ENCODE measurements around the gene ZNF761.
"Not testable (repeated sequence)": the region's sequence is repeated elsewhere in the genome, so short reads cannot be mapped to it uniquely, and the experiment has no call there.

Gene ZNF761

GRCh38 chr19:53431399-53432087 lies at the start of gene ZNF761:
TSS of gene ZNF761 (plus strand) at chr19:53431984. CDS start at chr19:53447269, 15,285 bp downstream.
- DNase-seq = peak; percentile 96

DNA sequence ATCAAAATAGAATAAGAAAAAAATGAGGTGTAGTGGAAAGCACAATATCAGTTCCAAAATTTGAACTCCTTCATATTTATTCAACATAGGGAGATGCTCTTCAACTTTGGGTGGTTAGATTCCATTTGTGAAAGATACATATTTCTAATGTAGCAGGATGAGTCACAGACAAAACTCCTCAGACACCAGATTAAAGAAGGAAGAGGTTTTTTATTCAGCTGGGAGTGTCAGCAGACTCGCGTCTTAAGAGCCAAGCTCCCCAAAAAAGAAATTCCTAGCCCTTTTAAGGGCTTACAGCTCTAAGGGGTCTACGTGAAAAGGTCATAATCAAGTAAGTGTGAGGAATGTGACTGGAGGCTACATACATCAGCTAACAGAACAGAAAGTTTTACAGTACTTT lies 43.6 kb upstream of the ZNF761 start:
- no peak for DNase-seq

- DNase-seq = no peak
These were observed 42.9 kb upstream of the ZNF761 start for GRCh38 chr19:53388904-53389303.

GRCh38 chr19:53389571-53389970 lies 42.2 kb upstream of the ZNF761 start:
- DNase-seq = no peak

- no peak for DNase-seq
These were observed 41.8 kb upstream of the ZNF761 start for GRCh38 chr19:53389978-53390377.

- DNase-seq = no peak
These were observed 37.2 kb upstream of the ZNF761 start for GRCh38 chr19:53394522-53394973.

DNA sequence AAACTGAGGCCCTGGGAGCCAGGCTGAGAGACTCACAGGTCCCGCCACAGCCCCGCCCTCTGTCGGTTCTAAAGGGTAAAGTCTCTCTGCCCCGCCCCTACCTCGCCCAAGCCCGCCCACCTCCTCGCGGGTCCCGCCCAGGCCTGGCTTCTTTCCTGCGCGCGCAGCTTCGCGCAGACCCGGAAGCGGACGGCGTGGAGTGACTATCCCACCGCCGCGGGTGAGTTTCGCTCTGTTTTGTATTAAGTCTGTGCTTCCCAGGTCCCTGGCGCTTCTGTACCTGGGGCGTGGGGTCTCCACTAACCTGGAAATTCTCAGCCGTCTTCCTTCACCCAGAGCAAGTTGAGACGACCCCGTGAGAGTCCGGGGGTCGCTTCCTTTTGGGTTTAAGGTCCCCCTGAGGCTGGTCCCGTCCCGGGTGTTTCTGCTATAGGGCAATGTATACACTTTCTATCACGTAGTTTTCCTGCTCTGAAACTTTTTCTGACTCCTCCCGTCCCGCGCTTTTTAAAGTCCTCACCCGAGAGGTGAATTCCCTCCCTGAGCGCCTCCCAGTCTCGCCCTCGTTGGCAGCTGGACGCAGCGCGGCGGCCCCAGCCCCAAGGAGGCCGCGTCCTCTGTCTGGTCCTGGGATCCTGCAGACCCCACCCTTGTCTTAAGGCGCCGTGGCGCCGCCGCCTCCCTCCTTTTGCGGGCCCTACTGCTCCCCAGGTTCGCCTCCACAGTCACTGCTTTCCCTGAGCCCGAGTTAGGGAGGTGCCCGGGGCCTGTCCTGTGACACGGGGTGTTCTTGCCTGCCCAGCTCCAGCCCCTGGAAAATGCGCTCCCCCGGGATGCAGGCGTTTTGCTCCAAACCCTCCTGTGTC lies 36.6 kb upstream of the ZNF761 start, which contains the start of gene ZNF765:
ZNF765 (plus strand) TSS at position 176 of the 866 bp plus-strand sequence. CDS start 2,867 bp downstream, outside the sequence.
- peak; percentile 95 for DNase-seq

GRCh38 chr19:53395840-53396524 lies 35.8 kb upstream of the ZNF761 start:
- DNase-seq = not testable (repeated sequence)

DNA sequence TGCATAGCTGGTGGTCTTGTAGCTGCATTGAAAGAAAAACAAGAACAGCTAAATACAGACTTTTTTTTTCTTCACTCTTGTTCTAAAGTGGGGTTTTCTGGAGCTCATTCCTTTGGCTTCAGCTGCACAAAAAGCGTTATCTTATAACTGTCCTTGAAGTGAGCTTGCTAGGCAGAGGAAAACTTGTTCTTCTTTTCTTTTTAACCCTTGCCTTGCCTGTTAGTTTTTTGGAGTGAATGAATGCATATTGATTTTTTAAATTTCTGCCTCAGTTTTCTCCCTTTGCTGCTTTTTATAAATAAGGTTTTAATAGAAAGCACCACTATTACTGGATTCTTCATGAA lies 35.3 kb upstream of the ZNF761 start:
- no peak for DNase-seq

GRCh38 chr19:53397918-53398317 lies 33.9 kb upstream of the ZNF761 start:
- not testable (repeated sequence) for DNase-seq

DNA sequence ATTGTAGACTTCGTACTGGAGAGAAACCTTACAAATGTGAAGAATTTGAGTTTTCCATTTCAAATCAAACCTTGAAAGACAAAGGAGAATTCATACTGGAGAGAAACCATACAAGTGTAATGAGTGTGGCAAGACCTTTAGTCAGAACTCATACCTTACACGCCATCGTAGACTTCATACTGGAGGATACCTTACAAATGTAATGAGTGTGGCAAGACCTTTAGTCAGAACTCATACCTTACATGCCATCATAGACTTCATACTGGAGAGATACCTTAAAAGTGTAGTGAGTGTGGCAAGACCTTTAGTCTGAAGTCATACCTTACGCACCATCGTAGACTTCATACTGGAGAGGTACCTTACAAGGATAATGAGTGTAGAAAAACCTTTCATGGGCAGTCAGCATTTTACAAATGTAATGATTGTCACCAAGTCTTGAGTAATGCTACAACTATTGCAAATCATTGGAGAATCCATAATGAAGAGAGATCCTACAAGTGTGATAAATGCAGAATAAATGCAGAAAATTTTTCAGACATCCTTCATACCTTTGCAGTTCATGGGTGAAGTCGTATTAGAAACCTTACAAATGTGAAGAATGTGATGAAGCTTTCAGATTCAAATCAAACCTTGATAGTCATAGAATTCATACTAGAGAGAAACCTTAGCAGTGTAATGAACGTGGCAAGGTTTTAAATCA lies 22.1 kb upstream of the ZNF761 start:
- no peak for DNase-seq

DNA sequence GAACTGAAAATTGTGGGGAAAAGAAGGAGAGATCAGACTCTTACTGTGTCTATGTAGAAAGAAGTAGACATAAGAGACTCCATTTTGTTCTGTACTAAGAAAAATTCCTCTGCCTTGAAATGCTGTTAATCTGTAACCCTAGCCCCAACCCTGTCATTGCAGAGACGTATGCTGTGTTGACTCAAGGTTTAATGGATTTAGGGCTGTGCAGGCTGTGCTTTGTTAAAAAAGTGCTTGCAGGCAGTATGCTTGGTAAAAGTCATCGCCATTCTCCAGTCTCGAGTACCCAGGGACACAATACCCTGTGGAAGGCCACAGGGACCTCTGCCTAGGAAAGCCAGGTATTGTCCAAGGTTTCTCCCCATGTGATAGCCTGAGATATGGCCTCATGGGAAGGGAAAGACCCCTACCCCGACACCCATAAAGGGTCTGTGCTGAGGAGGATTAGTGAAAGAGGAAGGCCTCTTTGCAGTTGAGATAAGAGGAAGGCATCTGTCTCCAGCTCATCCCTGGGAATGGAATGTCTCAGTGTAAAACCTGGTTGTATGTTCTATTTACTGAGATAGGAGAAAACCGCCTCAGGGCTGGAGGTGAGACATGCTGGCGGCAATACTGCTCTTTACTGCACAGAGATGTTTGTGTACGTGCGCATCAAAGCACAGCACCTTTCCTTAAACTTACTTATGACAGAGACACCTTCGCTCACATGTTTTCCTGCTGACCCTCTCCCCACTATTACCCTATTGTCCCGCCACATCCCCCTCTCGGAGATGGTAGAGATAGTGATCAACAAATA lies 11.1 kb upstream of the ZNF761 start:
- not testable (repeated sequence) for DNase-seq

DNA sequence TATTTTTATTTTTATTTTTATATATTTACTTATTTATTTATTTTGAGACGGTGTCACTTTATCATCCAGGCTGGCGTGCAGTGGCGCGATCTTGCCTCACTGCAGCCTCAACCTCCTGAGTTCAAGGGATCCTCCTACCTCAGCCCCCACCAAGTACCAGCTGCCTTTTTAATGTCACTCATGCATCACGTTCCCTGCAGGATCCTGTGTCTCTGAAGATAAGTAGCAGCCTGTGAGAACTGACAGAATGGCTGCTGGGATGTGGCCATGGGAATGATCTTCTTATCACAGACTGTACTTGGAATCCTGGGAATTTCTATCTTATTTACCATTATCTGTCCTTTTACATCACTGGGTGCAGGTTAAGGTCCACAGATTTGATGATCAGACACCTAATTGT lies 9.2 kb upstream of the ZNF761 start:
- DNase-seq = no peak

DNA sequence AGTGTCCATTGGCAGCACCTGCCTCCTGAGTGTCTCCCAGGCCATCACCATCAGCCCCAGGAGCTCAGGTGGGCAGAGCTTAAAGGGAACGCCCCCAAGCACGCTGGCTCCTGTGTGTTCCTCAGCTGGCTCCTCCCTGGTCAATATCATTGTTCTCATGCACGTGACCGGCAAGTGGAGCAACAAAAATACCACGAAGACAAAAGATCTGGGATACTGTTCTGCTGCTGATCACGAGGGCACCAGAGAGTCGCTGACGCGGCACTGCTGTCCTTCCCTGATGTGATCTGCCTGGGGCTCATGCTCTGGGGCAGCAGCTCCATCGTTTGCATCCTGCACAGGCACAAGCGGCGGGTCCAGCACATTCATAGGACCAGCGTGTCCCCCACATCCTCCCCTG lies 8.7 kb upstream of the ZNF761 start:
- DNase-seq = not testable (repeated sequence)

- DNase-seq = not testable (repeated sequence)
These were observed 8.1 kb upstream of the ZNF761 start for GRCh38 chr19:53423680-53424079.

DNA sequence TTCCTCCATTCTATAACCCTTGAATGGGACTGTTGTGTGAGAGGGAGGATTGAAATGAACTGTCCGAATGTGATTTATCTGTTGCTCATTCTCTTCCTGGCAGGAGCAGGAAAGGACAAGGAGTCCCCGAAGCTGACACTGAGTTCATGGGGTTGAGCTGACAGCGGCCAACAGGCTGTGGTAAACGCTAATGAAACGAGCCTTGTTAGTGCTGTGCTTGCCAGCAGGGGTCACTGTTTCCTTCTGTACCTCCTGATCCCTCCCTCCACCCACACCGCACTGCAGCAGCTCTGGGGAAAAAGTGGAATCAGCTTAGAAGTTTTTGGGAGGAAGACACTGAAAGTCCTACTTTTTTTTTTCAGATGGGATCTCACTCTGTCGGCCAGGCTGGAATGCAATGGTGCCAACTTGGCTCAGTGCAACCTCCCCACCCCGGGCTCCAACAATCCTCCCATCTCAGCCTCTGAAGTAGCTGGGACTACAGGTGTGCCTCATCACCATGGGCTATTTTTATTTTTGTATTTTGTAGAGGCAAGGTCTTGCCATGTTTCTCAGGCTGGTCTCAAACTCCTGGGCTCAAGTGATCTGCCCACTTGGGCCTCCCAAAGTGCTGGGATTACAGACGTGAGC lies 6.7 kb upstream of the ZNF761 start:
- peak; percentile 62 for DNase-seq

DNA sequence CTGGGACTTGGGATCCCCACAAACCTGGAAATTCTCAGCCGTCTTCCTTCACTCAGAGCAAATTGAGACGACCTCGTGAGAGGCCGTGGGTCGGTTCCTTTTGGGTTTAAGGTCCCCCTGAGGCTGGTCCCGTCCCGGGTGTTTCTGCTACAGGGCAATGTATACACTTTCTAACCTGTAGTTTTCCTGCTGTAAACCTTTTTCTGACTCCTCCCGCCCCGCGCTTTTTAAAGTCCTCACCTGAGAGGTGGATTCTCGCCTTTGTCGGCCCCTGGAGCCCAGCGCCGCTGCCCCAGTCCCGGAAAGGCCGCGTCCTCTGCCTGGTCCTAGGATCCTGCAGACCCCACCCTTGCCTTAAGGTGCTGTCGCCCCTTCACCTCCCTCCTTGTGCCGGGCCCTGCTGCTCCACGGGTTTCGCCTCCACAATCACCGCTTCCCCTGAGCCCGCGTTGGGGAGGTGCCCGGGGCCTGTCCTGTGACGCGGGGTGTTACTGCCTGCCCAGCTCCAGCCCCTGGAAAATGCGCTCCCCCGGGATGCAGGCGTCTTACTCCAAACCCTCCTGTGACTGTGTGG lies 391 bp downstream of the ZNF761 start:
- DNase-seq = peak; percentile 19

- not testable (repeated sequence) for DNase-seq
These were observed 12.0 kb downstream of the ZNF761 start for GRCh38 chr19:53443809-53444208.

GRCh38 chr19:53447196-53447595 lies 15.4 kb downstream of the ZNF761 start:
- not testable (repeated sequence) for DNase-seq

DNA sequence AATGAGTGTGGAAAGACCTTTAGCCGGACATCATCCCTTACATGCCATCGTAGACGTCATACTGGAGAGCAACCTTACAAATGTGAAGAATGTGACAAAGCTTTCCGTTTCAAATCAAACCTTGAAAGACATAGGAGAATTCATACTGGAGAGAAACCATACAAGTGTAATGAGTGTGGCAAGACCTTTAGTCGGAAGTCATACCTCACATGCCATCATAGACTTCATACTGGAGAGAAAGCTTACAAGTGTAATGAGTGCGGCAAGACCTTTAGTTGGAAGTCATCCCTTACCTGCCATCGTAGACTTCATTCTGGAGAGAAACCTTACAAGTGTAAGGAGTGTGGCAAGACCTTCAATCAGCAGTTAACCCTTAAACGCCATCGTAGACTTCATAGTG lies 24.0 kb downstream of the ZNF761 start:
- DNase-seq = no peak

DNA sequence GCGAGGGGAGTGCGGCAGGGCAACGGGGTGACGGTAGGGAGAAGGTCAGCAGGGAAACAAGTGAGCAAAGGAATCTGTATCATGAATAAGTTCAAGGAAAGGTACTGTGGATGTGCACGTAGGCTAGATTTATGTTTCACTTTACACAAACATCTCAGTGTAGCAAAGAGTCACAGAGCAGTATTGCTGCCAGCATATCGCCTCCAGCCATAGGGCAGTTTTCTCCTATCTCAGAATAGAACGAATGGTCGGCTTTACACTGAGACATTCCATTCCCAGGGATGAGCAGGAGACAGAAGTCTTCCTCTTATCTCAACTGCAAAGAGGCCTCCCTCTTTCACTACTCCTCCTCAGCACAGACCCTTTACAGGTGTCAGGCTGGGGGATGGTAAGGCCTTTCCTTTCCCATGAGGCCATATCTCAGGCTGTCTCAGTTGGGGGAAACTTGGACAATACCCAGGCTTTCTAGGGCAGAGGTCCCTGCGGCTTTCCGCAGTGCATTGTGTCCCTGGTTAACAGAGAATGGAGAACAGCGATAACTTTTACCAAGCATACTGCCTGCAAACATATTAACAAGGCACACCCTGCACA lies 28.4 kb downstream of the ZNF761 start:
- not testable (repeated sequence) for DNase-seq

Data from RPMI8226 (cell line).